Uterus (tissue), 2 donors: Measurements from ENCODE around the gene ST3GAL5.

Experiments used
- CTCF ChIP-seq, 4 experiments: fragments of 200-600 bp in 2 of 4; fragments of 450-650 bp in 2 of 4; sonication (generic) in 2 of 4; IDR thresholded peaks; one replicate each; pipeline ENCODE4 v1.5.1; 2016 to 2019; ENCODE audit warnings: antibody characterized with exemption in 4 of 4, mild to moderate bottlenecking in 2 of 4, moderate library complexity in 1 of 4
- POLR2A ChIP-seq, 2 donors: fragments of 450-650 bp; IDR thresholded peaks; one replicate each; pipeline ENCODE4 v1.6.1; 2016; ENCODE audit warnings: antibody characterized with exemption in 2 of 2, mild to moderate bottlenecking in 1 of 2, moderate library complexity in 1 of 2

- no peak for TF ChIP-seq POLR2A (IDR thresholded peaks at IDR 0.05)
- no peak for TF ChIP-seq CTCF (IDR thresholded peaks at IDR 0.05)
These were observed 64.8 kb downstream of the ST3GAL5 start for GRCh38 chr2:85823951-85824350.
